Stimulated activated memory B cell treated with anti-CD40 and anti-IgM and Interleukin-4, amounts not matched to agents 10 μg/mL and 1 μg/mL and 100 μg/mL, for 72 hours (primary cell): ENCODE data around the gene ACADVL.
"Not testable (repeated sequence)": the region's sequence is repeated elsewhere in the genome, so short reads cannot be mapped to it uniquely, and the experiment has no call there.

Source experiments
- ATAC-seq: fragments of 150-1000 bp; cut with Tn5 transposase; 2 replicates; pipeline ENCODE4 v1.10.0; 2021
- H3K27ac Mint-ChIP-seq: one replicate; pipeline ENCODE4 v1.8.0; 2022; ENCODE audit warnings: mild to moderate bottlenecking, mixed read lengths
- H3K27me3 Mint-ChIP-seq: one replicate; pipeline ENCODE4 v1.8.0; 2022; ENCODE audit warnings: mixed read lengths
- H3K36me3 Mint-ChIP-seq: one replicate; pipeline ENCODE4 v1.8.0; 2022; ENCODE audit warnings: mixed read lengths
- H3K4me1 Mint-ChIP-seq: one replicate; pipeline ENCODE4 v1.8.0; 2022; ENCODE audit warnings: mixed read lengths
- H3K4me3 Mint-ChIP-seq: one replicate; pipeline ENCODE4 v1.8.0; 2022; ENCODE audit warnings: mild to moderate bottlenecking, moderate library complexity, mixed read lengths
- H3K9me3 Mint-ChIP-seq: one replicate; pipeline ENCODE4 v1.8.0; 2022; ENCODE audit warnings: mixed read lengths

ACADVL gene

GRCh38 chr17:7243453-7243729 lies 23.7 kb downstream of the ACADVL start:
- Mint-ChIP-seq H3K27ac (peak overlapping the region; percentile 94), H3K4me1 (peaks cover 35% of the 10 kb centered on the region), H3K27me3 (no peaks in the 10 kb centered on the region), H3K4me3 (peak overlapping the region; percentile 97), H3K36me3 (peaks cover 42% of the 10 kb centered on the region), H3K9me3 (no peaks in the 10 kb centered on the region)
- no peak for ATAC-seq

GRCh38 chr17:7243838-7244237 lies 24.1 kb downstream of the ACADVL start:
- not testable (repeated sequence) for H3K27me3 Mint-ChIP-seq, H3K9me3 Mint-ChIP-seq, ATAC-seq, H3K4me3 Mint-ChIP-seq
- H3K4me1 Mint-ChIP-seq = peaks cover 40% of the 10 kb centered on the region
- H3K27ac Mint-ChIP-seq = peak overlapping the region; percentile 94
- peaks cover 46% of the 10 kb centered on the region for H3K36me3 Mint-ChIP-seq

GRCh38 chr17:7246779-7247178 lies 27.0 kb downstream of the ACADVL start:
- Mint-ChIP-seq H3K36me3 (peaks cover 39% of the 10 kb centered on the region), H3K9me3 (no peaks in the 10 kb centered on the region), H3K27ac (no peak overlapping the region)

GRCh38 chr17:7248796-7249195 lies 29.1 kb downstream of the ACADVL start:
- no peak overlapping the region for H3K27ac Mint-ChIP-seq
- ATAC-seq = no peak
- no peaks in the 10 kb centered on the region for H3K9me3 Mint-ChIP-seq
- H3K36me3 Mint-ChIP-seq = peaks cover 39% of the 10 kb centered on the region
- H3K4me3 Mint-ChIP-seq = no peak overlapping the region
- H3K27me3 Mint-ChIP-seq = no peaks in the 10 kb centered on the region
- peaks cover 40% of the 10 kb centered on the region for H3K4me1 Mint-ChIP-seq

More at GRCh38 chr17:7246779-7247178, 27.0 kb downstream of the ACADVL start:
- ATAC-seq = no peak
- Mint-ChIP-seq H3K4me1 (peaks cover 40% of the 10 kb centered on the region), H3K4me3 (no peak overlapping the region), H3K27me3 (no peaks in the 10 kb centered on the region)

GRCh38 chr17:7249214-7249613 lies 29.5 kb downstream of the ACADVL start:
- H3K9me3 Mint-ChIP-seq = no peaks in the 10 kb centered on the region
- H3K27me3 Mint-ChIP-seq = no peaks in the 10 kb centered on the region
- H3K27ac Mint-ChIP-seq = peak overlapping the region; percentile 98
- no peak for ATAC-seq
- H3K36me3 Mint-ChIP-seq = peaks cover 39% of the 10 kb centered on the region
- peaks cover 40% of the 10 kb centered on the region for H3K4me1 Mint-ChIP-seq
- H3K4me3 Mint-ChIP-seq = peak overlapping the region; percentile 91

GRCh38 chr17:7249830-7250229 lies 30.1 kb downstream of the ACADVL start:
- peaks cover 45% of the 10 kb centered on the region for H3K4me1 Mint-ChIP-seq
- peaks cover 39% of the 10 kb centered on the region for H3K36me3 Mint-ChIP-seq
- H3K9me3 Mint-ChIP-seq = no peaks in the 10 kb centered on the region
- no peaks in the 10 kb centered on the region for H3K27me3 Mint-ChIP-seq
- no peak for ATAC-seq
- peak overlapping the region; percentile 98 for H3K27ac Mint-ChIP-seq
- peak overlapping the region; percentile 91 for H3K4me3 Mint-ChIP-seq

- peaks cover 39% of the 10 kb centered on the region for H3K36me3 Mint-ChIP-seq
- peak overlapping the region; percentile 98 for H3K27ac Mint-ChIP-seq
- peak; percentile 6 for ATAC-seq
- no peaks in the 10 kb centered on the region for H3K27me3 Mint-ChIP-seq
- H3K4me3 Mint-ChIP-seq = peak overlapping the region; percentile 91
- H3K4me1 Mint-ChIP-seq = peaks cover 47% of the 10 kb centered on the region
- no peaks in the 10 kb centered on the region for H3K9me3 Mint-ChIP-seq
Measured at GRCh38 chr17:7250695-7251627, 31.2 kb downstream of the ACADVL start.

- Mint-ChIP-seq H3K27ac (peak within 1 kb of the TSS; percentile 98), H3K36me3 (peaks cover 39% of the 10 kb centered on the region), H3K9me3 (no peaks in the 10 kb centered on the region), H3K27me3 (no peaks in the 10 kb centered on the region), H3K4me3 (peak within 1 kb of the TSS; percentile 91), H3K4me1 (peaks cover 47% of the 10 kb centered on the region)
- ATAC-seq = peak; percentile 97
Measured at GRCh38 chr17:7251661-7252175, 32.0 kb downstream of the ACADVL start, which contains the start of gene CTDNEP1. TSS of gene CTDNEP1 (minus strand) at chr17:7251734. CDS start at chr17:7251296, 438 bp downstream.

- H3K36me3 Mint-ChIP-seq = peaks cover 43% of the 10 kb centered on the region
- H3K4me3 Mint-ChIP-seq = peak within 1 kb of the TSS; percentile 91
- peak; percentile 85 for ATAC-seq
- no peaks in the 10 kb centered on the region for H3K27me3 Mint-ChIP-seq
- H3K27ac Mint-ChIP-seq = peak within 1 kb of the TSS; percentile 98
- no peaks in the 10 kb centered on the region for H3K9me3 Mint-ChIP-seq
- peaks cover 47% of the 10 kb centered on the region for H3K4me1 Mint-ChIP-seq
Measured at GRCh38 chr17:7252176-7253043, 32.7 kb downstream of the ACADVL start, which contains the start of gene ELP5. TSS of gene ELP5 (plus strand) at chr17:7252215. CDS start at chr17:7252551, 336 bp downstream.

GRCh38 chr17:7253082-7253481 lies 33.3 kb downstream of the ACADVL start:
- ATAC-seq = no peak
- no peaks in the 10 kb centered on the region for H3K27me3 Mint-ChIP-seq
- H3K4me3 Mint-ChIP-seq = peak overlapping the region; percentile 91
- no peaks in the 10 kb centered on the region for H3K9me3 Mint-ChIP-seq
- peak overlapping the region; percentile 98 for H3K27ac Mint-ChIP-seq
- H3K36me3 Mint-ChIP-seq = peaks cover 44% of the 10 kb centered on the region
- peaks cover 47% of the 10 kb centered on the region for H3K4me1 Mint-ChIP-seq

GRCh38 chr17:7254511-7254910 lies 34.8 kb downstream of the ACADVL start:
- H3K4me3 Mint-ChIP-seq = no peak overlapping the region
- no peaks in the 10 kb centered on the region for H3K27me3 Mint-ChIP-seq
- no peaks in the 10 kb centered on the region for H3K9me3 Mint-ChIP-seq
- H3K27ac Mint-ChIP-seq = peak overlapping the region; percentile 51
- ATAC-seq = no peak
- peaks cover 33% of the 10 kb centered on the region for H3K36me3 Mint-ChIP-seq
- H3K4me1 Mint-ChIP-seq = peaks cover 35% of the 10 kb centered on the region

GRCh38 chr17:7256766-7257456 lies 37.2 kb downstream of the ACADVL start:
- no peaks in the 10 kb centered on the region for H3K9me3 Mint-ChIP-seq
- peaks cover 23% of the 10 kb centered on the region for H3K4me1 Mint-ChIP-seq
- H3K36me3 Mint-ChIP-seq = peaks cover 33% of the 10 kb centered on the region
- ATAC-seq = no peak
- no peak overlapping the region for H3K27ac Mint-ChIP-seq
- H3K27me3 Mint-ChIP-seq = no peaks in the 10 kb centered on the region
- H3K4me3 Mint-ChIP-seq = no peak overlapping the region

GRCh38 chr17:7258731-7259554 lies 39.2 kb downstream of the ACADVL start:
- Mint-ChIP-seq H3K27me3 (peaks cover 17% of the 10 kb centered on the region), H3K36me3 (peaks cover 22% of the 10 kb centered on the region), H3K4me3 (no peak overlapping the region), H3K27ac (no peak overlapping the region), H3K4me1 (peaks cover 29% of the 10 kb centered on the region), H3K9me3 (no peaks in the 10 kb centered on the region)
- ATAC-seq = no peak

- no peak overlapping the region for H3K27ac Mint-ChIP-seq
Measured at GRCh38 chr17:7259555-7259889, 39.8 kb downstream of the ACADVL start.

More at GRCh38 chr17:7259555-7259889, 39.8 kb downstream of the ACADVL start:
- Mint-ChIP-seq H3K4me1 (peaks cover 31% of the 10 kb centered on the region), H3K4me3 (no peak overlapping the region), H3K9me3 (no peaks in the 10 kb centered on the region), H3K27me3 (peaks cover 22% of the 10 kb centered on the region), H3K36me3 (peaks cover 21% of the 10 kb centered on the region)
- ATAC-seq = no peak
